ENCODE measurements around the gene CAPN11.
"Not testable (repeated sequence)": the region's sequence is repeated elsewhere in the genome, so short reads cannot be mapped to it uniquely, and the experiment has no call there.

Gene CAPN11

DNA sequence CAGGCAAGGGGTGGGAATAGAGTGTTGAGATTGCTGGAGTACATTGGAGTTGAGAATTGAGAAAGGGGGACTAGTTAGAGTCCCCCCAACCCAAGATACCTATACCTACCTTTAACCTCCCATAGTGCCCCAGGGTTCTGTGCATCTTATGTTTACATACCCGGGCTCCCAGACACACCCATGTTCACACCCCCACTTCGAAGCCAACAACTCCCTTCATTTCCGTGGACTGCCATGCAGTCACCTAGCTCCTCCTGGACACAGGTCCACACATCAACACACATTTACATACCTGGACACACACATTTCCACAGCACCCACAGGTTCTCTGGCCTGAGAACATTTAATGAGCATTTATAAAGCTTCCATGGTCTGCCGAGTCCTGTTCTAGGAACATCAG, 26.1 kb upstream of the CAPN11 start:
- no peak for DNase-seq

DNA sequence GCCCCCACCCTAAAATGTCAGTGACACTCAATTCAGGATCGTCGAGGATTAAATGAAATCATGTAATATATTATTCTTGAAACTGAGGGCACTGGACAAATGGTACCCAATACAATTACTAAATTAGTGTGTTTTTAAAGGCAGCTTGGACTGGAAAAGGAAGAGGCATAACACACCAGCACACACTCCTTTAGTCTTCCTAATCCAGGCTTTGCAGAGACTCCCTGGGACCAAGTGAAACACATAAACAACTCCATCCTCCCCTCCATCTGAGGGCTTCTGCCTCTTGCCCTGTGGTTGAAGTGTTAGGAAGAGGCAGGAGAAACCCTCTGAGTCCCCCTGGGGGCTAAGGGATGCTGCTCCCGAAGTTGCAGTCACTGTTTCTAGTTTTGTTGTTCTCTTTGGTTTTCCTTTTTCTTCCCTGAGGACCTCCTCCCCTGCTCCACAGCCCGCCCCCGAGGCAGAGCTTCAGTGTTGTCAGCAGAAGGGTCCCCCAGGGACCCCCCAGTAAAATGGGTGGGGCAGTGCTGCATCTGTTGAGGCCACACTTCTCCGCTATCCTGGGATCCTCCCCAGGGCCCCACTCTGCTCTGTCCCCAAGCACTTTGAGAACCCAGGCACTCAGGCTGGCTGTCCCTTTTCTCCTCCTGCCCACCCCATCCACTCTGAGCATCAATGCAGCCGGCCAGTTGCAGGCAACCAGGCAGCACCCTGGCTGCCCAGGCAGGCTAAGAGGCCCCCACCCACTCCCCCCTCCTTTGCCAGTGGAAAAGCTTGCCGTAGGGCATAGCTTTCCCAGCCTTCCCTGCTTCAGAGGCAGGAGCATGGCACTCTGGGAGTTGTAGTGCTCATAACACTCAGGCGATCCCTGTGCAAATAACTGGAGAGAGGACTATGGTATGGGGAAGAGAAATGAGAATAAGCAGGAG, 25.4 kb upstream of the CAPN11 start:
- peak; percentile 31 to 57 for DNase-seq

DNA sequence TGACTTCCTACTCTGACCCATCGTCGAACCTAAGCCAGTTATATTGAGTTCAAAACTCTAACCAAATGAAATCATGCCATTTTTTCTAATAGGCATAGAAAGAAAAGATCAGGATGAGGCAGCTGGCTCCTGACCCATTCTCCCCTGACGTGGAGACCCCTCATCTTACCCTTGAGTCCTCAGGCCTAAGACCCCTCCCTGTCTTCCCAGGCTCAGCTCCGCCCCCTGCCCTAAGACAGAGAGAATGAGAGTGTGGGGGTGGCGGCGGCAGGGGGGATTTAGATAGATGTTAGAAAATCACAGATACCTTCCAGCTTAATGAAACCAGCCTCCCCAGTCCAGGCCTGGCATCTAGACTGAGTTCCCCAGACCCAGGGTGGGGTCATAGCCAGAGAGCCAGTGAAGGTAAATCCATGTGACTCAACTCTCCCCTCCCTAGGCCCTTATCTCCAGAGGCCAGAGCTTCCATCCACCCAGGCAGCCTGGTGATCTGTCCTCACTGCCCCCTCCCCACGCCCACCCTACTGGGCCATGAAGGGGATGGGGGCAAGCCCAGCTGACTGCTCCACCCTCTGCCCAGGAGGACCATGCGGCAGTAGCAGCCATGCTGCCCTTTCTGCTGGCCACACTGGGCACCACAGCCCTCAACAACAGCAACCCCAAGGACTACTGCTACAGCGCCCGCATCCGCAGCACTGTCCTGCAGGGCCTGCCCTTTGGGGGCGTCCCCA, 24.5 kb upstream of the CAPN11 start:
- no peak for DNase-seq

DNA sequence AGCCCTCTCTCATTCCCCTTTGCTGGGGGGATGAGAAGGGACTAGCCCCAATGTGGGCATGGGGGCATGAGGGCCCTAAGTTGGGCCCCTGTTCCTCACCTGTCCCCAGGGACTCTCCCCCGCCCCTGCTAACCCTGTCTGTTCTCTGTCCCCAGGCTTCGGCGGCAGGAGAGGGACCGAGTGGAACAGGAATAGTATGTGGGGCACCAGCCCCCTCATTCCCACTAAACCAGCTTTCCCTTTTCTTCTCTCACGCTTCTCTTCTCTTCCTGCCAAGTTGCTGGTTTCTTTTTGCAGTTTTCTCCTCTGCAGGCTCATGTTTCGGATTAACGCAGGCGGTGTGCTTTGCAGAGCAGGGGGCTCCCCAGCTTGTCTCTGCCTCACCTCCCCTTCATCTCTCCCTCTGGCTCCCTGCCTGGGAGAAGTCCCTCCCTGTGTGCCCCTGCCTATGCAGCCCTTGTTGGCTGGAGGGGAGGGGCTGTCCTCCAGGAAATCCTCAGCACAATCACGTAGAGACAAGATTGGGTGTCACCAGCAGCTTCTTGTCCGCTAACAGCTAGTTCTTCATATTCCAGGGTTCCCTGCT, 23.4 kb upstream of the CAPN11 start:
- DNase-seq = no peak

DNA sequence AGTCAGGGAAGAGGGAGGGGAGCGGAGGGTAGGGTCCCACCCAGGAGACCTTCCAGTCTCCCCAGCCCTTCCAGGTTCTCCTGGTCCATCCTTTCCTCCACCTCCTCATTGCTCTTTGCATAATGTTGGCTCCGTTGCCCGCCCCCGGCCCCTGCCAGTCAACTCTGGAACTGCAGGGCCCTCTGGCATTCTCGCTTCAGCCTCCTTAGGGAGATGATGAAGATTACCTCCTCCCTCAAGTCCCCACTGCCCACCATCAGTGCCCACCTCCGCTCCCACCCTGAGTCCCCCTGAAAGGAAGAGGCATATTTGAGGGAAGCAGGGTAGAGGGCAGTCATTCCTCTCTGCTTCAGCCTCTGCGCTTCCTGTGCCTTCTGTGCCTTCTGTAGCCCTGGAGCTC, 22.7 kb upstream of the CAPN11 start:
- DNase-seq = no peak

DNA sequence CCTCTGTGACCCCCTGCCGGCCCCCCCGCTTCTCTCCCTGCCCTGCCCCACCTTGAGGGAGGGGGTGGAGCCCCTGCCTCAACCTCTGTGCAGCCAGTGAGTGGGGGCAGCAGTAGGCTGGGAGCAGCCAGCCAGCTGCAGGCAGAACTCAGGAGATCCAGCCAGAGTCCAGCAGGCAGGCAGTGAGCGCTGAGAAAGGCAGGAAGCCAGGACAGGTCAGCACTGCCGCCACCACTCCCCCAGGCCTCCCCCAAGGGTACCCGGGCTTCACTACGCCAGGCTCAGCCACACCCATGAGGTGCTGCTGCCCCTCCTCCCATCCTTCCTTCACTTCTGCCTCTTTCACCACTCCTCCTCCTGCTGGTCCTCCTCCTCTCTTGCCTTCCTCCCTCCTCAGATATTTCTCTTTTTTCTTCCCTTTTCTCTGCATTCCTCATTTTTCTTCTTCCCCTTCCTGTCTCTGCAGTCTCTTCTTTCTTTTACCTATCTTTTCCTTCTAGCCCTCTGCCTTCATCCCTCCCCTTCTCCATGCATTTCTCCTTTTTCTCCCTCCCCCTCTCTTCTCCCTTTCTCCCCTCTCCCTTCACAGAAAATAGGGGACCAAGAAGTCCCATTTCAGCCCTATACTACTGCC, 19.8 kb upstream of the CAPN11 start:
- DNase-seq = no peak

DNA sequence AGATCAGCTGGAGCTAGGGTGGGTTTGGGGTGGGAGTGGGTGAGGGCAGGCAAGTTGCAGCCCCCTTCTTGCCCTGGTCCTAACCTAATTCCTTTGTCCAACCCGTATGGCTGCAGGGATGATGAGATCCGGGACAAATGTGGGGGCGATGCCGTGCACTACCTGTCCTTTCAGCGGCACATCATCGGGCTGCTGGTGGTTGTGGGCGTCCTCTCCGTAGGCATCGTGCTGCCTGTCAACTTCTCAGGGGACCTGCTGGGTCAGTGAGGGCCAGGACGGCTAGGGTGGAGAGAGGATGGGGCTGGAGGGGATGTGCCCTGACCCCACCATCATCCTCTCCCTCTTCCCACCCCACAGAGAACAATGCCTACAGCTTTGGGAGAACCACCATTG, 19.3 kb upstream of the CAPN11 start:
- DNase-seq = no peak

DNA sequence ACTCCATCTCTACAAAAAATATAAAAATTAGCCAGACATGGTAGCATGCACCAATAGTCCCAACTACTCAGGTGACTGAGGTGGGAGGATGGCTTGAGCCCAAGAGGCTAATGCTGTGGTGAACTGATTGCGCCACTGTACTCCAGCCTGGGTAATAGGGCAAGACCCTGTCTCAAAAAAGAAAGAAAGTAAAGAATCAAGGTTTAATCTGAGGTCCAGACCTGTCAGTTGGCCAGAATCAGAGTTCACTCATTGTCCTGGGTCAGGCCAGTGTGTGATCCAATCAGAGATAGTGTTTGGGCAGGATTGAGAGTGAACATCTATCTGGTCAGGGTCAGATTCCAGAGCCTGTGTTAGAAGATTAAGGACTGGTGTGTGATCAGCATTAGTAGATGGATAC, 15.8 kb upstream of the CAPN11 start:
- no peak for DNase-seq

DNA sequence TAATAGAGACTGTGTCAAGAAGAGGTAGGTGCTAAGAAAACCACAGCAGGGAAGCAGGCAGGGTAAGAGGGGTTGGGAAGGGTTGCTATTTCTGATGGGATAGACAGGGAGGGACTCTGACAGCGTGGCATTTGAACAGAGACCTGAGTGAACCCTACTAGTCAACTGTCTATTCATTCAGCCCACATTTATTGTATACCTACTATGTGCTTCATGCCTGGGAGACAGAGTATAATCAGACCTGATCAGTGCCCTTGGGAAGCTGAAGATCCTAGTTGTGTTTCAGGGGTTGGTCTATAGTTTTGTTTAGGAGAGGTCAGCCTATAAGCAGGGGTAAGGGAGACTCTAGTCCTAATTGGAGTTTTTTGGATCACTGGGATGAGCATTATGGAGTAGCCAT, 14.9 kb upstream of the CAPN11 start:
- DNase-seq = no peak

DNA sequence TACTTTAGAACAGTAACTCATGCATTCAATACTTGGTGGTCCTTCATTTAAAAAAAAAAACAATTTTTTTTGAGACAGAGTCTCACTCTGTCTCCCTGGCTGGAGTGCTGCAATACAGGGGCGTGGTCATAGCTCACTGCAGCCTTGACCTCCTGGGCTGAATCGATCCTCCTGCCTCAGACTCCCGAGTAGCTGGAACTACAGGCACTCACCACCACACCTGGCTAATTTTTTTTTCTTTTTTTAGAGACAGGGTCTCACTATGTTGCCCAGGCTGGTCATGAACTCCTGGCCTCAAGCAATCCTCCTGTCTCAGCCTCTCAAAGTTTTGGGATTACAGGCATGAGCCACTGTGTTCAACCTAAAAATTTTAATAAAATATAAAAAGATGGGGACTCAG, 14.1 kb upstream of the CAPN11 start:
- DNase-seq = not testable (repeated sequence)

DNA sequence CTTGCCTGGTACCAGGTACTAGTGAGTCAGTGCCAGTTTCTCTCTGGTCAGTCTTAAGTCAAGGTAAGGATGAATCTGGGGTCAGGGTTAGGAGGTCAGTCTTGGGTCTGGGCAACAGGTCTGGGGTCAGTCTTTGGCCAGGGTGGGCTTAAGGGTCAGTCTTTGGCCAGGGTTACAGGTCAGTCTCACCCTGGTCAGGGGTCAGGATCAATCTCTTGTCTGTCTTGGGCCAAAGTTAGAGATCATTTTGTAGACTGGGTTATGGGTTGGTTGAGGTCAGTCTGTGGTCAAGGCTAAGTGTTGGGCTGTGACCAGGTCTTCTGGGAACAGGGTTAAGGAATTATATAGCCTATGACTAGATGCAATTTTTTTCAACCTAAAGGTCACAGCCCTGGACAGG, 12.8 kb upstream of the CAPN11 start:
- DNase-seq = no peak

DNA sequence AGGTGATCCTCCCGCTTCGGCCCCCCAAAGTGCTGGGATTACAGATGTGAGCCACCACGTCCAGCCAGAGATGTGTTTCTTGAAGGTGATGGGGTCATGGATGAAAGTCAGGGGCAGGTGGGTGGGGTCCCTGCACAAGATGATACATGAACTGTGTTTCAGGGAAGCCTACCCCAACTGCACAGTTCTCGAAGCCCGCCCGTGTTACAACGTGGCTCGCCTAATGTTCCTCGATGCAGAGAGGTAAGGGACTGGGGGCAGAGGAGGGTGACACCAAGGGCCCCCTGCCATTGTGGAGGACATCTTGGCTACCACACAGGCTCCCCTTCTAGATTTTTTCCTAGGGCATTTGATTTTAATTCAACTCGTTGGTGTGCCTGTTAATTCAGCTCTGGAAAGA, 11.9 kb upstream of the CAPN11 start:
- DNase-seq = no peak

DNA sequence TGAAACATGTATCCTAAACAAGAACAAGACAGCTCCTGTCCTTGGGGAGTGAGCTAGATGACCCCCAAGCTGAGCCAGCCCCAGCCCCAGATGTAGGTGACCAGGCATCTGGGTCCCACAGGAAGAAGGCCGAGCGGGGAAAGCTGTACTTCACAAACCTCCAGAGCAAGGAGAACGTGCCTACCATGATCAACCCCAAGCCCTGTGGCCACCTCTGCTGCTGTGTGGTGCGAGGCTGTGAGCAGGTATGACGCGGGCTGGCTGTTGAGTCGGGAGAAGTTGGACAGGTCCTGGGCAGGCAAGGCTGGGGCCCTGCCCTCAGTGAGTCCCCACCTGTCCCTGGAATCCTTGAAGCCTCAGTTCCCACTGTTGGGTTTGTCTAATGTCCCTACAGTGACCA, 11.4 kb upstream of the CAPN11 start:
- no peak for DNase-seq

DNA sequence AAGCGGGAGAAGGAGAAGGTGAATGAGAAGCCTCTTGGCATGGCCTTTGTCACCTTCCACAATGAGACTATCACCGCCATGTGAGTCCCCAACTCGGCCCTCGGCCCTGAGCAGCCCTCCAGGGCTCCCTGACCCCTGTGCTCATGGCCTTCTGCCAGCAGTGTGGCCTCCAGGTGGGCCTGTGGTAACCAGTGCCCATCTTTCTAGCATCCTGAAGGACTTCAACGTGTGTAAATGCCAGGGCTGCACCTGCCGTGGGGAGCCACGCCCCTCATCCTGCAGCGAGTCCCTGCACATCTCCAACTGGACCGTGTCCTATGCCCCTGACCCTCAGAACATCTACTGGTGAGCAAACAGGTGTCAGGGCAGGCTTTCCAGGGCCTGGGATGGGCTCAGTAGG, 10.3 kb upstream of the CAPN11 start:
- DNase-seq = no peak

DNA sequence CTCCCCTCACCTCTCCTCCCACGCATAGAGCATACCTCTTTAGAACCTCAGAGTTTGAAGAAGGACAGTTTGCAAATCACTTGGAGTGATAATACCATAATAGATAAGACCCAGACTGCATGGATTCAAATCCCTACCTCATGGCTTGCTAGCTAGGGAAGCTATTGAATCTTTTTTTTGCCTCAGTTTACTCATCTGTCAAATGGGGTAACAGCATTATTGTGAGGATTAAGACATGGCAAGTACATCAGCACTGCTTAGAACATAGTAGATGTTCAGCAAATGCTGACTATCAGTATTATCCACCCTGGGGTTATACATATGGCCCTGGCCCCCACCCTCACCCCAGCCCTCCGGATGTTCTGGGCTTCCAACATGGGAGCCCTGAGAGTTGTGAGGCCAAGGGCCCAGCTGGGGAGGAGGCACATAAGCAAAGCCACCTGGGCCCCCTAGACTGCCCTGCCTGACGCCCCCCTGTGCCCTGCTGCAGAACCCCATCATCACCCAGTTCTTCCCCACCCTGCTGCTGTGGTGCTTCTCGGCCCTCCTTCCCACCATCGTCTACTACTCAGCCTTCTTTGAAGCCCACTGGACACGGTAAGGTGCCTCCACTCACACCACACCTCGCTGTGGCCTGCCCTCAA, 9.1 kb upstream of the CAPN11 start:
- no peak for DNase-seq

DNA sequence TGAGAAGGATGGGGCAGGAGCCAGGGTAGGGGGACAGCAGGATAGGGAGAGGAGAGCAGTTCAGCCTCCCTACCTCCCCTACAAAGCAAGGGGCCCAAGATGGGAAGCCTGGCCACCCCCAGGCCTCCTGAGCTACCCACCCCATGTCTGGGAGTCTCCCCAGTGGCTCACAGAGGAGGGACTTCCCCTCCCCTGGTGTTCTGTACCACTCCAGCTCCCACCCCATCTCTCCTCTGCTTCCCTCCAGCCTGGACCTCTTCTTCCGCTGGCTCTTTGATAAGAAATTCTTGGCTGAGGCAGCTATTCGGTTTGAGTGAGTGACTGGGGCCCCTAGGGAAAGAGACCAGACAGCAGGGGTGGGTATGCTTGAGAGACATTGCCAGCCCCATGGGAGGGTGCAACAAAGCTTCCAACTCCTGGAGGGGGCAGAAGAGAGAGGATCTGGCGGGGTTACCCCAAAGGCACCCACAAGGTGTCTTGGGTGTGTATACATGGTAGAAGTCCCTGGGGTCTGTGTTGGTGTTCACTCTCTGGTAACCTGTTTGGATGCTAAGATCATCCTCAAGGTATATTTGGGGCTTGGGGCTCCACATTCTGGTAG, 8.2 kb upstream of the CAPN11 start:
- no peak for DNase-seq

DNA sequence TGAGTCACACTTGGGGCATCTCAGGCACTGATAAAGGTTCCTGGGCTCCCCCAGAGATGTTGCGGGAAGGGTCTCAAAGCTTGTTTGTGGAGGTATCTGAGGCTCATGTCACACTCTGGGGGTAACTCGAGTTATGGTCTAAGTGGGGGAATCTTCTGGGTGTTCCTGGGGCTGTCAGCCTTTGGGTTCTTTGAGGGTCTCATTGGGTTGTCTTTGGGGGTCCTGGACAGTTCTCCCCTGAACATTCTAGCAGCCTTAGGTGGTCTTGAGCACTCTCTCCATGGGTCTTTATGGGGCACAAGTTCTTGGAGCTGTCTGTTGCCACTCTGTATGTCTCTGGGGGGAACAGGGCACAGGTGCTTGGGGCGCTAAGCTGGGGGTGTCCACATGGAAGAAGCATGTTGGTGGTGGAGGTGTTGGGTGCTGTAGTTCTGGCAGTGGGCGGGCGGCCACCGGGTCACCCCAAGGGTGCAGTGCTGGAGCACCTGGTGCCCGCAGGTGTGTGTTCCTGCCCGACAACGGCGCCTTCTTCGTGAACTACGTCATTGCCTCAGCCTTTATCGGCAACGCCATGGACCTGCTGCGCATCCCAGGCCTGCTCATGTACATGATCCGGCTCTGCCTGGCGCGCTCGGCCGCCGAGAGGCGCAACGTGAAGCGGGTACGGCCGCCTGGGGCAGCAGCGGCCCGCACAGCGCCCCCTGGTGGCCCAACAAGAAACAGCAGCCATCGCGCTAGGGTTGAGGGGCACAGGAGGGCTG, 7.1 kb upstream of the CAPN11 start:
- peak; percentile 61 to 69 for DNase-seq

DNA sequence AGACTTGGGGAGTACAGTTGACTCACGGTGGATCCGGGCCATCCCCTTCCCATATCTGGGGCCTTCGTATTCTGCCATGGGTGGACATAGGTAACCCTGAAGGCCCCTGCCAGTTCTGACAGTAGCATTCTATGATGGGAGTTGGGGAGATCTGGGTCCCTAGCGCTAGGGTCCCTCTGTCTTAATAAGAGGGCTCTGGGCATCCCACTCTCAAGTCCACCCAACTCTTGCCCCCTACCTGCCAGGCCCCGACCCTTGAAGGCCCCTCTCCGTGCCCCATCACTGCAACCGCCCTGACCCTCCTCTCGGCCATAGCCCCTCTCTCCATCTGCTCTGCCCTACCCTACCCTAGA, 6.5 kb upstream of the CAPN11 start:
- DNase-seq = no peak

DNA sequence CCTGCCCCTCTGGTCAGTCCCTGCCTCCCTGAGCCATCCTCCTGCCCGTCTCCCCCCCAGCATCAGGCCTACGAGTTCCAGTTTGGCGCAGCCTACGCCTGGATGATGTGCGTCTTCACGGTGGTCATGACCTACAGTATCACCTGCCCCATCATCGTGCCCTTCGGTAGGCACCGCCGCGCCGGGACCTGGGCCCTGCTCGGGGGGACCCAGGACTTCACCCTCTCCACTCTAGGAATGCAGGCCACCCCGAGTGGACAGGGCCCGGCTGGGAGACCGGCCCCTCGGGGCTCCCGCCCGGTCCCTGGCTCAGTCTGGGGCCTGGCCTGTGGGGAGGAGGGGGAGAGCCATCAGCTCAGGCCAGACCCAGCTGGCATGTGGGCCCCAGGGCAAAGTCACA, 6.1 kb upstream of the CAPN11 start:
- DNase-seq = no peak

DNA sequence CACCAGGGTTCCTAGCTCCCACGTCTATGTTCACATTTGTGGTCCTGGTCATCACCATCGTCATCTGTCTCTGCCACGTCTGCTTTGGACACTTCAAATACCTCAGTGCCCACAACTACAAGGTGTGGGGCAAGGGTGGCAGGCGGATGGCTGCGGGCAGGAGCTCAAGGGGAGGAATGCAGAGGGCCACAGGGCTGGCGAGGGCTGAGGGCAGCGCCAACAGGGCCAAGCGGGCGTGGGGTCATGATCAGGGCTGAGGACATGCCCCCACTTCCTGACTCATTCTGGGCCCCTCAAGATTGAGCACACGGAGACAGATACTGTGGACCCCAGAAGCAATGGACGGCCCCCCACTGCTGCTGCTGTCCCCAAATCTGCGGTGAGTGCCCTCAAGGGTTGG, 4.6 kb upstream of the CAPN11 start:
- DNase-seq = no peak

DNA sequence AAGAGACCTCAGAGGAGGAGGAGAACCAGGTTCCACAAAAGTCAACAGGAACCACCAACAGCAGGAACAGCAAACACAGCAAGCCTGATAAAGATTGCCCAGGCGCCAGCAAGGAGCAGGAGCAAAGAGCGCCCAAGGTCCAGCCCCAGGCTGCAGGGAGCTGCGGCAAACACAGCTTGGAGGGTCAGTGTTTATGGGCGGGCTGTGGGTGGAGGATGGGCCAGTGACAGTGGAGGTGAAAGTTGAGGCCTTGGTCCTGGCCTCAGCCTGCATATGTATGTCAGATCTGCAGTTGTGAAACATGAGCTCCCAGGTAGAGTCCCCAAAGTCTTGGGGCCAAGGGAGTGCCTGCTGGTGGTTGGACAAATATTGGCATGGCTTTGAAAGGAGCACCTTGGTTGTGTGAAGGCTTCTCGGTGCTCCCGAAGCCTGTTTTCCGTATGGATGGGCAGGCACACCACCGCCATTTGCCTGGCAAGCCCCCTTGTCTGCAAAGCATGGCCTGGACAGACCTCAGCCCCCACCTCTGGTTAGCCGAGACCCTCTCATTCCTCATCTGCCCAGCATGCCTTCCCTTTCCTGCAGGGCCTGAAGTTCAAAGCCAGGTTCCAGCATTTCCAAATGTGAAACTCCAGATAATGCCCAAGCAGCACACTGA, 2.0 kb upstream of the CAPN11 start:
- DNase-seq = no peak

All from SHP77 (cell line).